NCI-H69 (cell line): ENCODE measurements around the gene SKAP1.

Experiments
- DNase-seq: peaks from one replicate; lab custom pipeline; 2025; lab: John Stamatoyannopoulos, UW

SKAP1 gene

DNA sequence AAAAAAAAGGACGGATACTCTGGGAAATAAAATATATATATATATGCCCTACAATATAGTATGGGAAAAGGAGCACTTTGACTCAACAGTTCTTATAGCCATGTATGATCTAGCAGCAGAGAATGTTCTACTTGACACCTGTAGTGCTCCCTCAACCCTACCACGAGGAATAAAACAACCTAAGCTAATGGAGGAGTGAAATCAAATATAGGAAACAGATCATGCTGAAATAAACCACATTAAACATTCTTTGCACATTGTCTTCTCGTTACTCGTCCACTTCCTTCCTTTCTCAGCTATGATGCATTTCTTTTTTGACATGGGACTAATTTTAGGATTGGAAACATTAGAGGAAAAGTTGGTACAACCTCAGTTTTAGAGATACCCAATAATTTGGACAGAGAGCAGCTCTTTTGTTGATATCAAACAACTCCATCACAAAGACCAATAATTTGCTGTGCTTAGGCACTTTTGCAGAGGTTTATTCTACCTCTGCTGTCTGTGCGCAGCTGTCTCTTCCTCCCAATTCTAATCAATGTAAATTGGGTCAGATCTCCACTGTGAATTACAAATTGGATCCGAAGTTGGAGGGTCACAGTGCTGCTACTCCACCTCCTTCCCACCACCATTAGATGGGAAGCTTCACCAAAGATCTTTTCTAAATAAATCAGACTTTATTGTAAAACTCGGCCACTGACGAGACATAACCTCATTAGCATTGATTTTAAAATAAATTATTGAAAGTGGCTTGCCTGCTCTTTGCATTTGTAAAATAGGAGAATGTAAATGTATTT lies 256.6 kb downstream of the SKAP1 start:
- no peak for DNase-seq

- no peak for DNase-seq
These were observed 260.1 kb downstream of the SKAP1 start for GRCh38 chr17:48169926-48170325.

- no peak for DNase-seq
These were observed 266.2 kb downstream of the SKAP1 start for GRCh38 chr17:48163809-48164208.

DNA sequence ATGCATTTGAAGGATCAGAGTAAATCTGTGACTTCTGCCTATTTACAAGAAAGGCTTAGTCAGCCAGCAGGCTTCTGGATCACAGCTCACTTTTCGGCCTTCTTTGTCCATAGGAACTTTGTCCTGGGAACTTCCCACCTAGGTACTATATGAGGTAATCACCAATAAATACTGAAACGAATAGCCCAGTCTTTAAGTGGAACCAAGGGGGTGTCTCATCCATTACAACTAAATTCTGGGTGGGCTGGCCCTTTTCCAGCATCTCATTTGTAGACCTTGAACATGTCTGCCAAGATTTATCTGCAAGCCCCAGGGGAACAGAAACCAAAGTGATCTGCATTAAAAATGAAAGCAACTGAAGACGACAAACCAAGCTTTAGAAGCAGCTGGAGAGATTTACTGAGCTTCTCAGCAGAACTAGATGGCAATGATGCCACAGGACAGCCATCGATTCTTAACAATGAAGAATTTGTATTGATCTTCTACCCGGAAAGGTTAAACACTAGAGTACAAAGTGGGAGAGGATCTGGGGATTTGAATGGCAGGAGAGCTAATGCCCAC lies 267.0 kb downstream of the SKAP1 start:
- DNase-seq = peak; percentile 90

DNA sequence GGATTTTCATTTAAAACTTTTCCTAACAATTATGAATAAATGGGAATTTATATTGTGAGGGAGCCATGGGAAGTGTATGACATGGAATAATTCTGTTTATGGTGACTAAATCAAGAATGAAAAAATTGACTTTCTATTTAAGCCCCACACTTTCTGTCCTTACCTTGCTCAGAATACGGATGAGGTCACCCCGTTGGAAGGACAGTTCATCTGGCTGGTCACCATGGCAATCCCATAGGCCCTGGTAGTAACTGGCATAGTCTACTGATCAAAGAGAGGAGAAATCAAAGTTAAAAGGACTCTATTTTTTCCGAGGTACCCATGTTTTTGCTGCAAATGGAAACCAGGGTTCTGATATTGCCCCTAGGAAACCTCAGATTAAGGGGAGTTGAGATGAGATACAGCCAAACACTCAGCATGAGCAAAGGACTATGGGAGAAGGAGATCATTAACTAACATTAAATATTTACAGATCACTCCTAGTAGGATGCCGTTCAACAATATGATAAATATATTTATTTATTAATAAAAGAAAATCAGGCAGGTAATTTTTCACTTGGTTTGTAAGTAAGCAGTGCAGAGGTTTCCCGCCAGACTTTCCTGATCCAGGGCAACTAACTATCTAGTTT lies 267.6 kb downstream of the SKAP1 start:
- peak; percentile 24 for DNase-seq

- DNase-seq = peak; percentile 19
These were observed 268.7 kb downstream of the SKAP1 start for GRCh38 chr17:48161127-48161905.

GRCh38 chr17:48160177-48161081 lies 269.6 kb downstream of the SKAP1 start:
- DNase-seq = peak; percentile 99

- peak; percentile 46 for DNase-seq
These were observed 270.8 kb downstream of the SKAP1 start for GRCh38 chr17:48159232-48159631.

DNA sequence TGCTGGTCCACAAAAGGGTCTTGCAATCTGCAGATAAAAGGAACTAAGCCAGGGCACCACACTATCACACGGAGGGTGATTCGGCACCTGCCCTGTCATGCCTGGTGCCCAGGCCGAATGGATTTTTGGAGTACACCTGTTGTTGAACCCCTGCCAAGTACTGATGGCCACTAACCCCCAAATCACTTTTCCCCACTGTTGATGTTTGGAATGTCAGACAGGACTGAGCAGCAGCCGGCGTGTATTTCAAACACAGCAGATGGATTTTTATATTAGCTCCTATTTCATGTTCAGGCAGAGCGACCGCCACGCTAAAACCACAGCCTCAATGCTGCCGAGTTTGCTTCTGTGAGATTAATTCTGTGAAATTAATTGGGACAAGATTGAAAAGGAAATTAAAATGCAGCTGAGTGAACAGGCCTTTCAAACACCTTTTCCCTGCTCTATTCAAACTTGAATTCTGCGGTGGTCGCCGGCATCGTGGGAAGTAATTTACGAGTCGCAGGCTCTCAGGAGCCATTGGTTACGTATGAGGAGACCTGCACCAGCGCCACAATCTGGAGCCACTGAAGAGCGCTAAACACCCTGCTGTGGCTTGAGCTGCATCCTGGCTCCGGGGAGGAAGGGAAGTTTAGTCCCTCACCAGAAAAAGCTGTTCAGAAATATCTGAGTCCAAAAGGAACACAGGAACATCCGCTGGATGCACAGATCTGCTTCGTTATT lies 274.0 kb downstream of the SKAP1 start:
- DNase-seq = peak; percentile 27

- peak; percentile 89 for DNase-seq
These were observed 276.2 kb downstream of the SKAP1 start for GRCh38 chr17:48153691-48154358.

- DNase-seq = no peak
These were observed 277.7 kb downstream of the SKAP1 start for GRCh38 chr17:48152289-48152688.

GRCh38 chr17:48151220-48151619 lies 278.8 kb downstream of the SKAP1 start:
- no peak for DNase-seq

- peak; percentile 26 for DNase-seq
These were observed 279.4 kb downstream of the SKAP1 start for GRCh38 chr17:48150597-48151001.

DNA sequence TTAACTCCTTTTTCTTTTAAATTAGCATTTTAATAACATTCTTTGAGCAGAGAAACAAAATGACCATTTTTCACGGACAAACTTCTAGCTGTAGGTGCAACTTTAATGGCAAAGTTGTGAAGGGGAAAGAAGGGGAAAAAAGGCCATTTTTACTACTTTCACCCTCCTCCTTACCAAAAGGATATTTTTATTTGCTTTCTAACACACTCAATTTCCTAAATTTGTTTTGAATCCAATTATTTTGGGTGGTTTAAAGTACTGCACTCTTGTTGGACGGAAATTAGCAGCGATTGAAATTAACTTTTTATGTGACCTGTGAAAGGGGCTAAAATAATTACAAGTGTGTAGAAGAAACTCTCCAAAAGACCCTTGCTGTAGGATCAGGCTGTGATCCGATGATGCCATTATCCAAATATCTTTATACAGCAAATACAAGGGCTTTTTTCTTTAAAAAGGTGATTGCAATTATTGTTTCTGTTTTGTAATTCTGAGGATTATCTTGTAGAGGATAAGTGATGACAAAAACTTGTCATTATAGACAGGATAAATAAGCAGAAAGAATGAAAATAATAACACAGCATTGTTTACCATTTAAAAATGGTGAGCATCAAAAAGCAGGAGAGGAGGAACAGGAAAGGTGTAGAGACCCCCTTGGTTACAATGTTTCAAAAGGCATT lies 280.1 kb downstream of the SKAP1 start:
- peak; percentile 39 for DNase-seq

DNA sequence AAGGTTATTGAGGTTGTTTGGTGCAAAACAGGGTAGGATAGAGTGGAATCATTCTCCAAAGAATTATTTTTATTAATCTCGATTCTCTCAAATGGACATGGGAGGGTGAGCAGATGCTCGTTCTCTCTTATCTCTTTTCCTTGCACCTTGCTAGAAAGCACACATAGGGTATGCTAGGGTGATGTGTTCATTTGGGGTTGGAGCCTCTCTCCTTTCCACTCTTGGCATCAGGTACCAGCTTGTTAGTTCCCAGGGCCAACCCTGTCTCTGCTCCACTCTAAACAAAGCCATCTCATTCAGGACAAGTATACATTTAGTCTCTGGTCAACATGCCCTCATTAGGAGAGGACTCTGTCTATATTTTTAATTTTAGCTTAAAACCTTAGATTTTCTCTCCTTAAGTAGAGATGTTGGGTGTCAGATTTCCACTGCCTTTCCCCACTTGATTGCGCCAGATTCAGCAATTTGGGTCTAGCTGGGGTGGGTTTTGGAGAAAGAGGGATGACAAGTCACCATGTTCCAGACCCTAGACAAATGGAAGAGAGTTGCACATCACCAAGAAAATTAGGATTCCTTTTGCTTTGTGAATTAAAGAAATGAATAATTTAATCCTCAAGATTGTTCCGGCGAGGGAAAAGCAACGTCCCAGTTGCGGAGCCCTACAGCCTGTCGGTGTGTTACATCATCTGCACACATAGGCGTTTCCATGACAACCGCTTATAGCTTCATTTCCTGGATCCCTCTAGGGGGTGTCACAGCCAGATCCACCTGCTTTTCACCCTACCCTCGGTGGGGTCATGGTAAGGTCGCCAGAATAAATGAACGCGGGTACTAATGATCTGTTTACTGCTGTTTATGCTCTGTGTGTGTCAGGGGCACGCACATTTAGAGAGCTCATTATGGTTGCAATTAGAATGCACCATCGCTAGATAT lies 280.9 kb downstream of the SKAP1 start:
- DNase-seq = peak; percentile 98

DNA sequence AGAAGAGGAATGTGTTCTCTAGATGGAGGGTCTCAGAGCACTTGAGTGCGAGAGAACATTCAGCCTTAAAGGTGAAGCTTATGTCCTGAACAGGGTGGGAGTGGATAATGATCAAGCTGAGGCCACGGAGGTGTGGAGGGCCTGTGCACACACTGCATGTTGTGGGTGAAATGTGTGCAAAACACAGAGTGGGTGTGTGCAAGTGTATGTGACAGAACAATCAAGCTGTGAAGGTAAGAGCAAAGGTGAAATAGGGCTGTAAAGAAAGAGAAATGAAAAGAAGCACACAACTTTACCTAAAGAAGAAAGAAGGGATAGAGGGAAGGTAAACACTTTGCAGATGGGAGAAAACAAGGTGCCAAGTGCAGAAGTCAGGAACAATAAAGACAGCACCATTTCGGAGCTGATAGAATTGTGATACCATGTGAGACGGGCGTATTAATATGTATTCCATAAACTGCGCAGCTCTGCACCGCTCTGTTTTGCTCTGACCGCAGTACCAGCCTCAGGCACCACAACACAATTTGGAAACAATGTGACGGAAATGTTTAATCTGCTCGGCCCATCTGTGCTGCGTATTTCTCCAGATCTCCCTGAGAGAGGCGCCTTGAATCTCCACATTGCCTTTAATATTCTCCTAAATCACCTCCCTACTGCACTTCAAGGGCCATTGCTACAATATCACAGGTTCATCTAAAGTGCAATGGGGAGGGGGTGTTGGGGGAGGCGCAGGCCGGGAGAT lies 281.8 kb downstream of the SKAP1 start:
- peak; percentile 74 for DNase-seq

DNA sequence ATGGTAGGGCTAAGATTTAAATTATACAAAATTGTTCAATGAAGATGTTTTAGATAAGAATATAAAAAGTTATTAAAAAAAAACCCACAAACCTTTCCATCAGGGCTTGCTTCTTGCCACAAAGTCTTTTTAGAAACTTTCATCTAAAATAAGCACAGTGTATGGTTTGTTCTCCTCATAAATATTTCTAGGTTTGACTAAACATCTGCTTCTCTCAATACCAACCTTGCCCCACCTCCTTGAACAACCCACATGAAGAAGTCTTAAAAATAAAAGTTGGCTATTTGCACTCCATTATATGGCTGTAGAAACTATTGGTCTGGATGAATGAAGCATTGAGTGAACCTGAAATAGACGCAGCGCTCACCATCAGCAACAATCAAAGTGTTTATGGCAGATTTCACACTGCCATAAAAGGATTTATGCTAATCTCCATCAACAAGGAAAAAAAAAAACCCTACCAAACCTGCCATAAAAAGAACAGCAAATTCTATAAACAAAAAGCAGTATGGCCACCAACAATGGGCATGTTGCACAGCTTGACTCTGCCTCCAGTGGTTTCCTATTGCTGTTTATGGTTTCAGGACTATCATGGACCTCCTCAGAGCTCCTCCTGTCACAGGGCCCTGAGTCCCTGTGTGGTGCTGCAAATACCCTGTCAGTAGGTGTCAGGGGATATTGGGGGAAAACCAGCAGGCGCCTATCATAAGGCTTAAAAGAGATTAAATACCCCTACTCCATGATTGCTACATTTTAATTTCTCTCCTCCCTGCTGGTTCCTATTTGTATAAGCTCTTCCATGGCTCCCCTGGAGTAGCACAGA lies 284.8 kb downstream of the SKAP1 start:
- peak; percentile 35 for DNase-seq
